HUDEP-2 (cell line): Measurements from ENCODE around the gene ZFP36L1.

Source experiments
- DNase-seq, 76 experiments: peaks; one replicate each; lab custom pipeline; 2025; ENCODE audit not compliant: unreplicated experiment in 76 of 76; lab: John Stamatoyannopoulos, UW

The ZFP36L1 gene

DNA sequence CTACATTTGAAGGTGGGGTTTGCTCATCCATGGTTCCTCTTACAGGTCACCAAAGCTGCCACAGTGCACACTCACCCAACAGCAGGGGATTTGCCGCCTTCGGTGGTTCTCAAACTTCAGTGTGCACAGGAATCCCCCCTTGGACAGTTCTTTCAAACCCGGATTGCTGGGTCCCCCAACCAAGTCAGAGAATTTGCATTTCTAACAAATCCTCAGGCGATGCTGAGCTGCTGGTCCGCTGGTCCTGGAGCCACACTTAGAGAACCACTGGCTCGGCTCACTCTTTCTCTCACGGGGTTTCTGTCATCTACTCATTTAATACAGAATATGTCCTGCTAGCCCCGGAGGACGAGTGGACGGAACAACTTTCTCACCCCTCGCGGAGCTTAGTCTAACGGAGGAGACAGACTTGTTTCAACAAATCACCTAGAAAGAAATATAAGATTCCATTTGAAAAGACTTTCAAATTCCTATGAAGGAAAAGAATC lies 24.1 kb upstream of the ZFP36L1 start:
- no peak for DNase-seq

DNA sequence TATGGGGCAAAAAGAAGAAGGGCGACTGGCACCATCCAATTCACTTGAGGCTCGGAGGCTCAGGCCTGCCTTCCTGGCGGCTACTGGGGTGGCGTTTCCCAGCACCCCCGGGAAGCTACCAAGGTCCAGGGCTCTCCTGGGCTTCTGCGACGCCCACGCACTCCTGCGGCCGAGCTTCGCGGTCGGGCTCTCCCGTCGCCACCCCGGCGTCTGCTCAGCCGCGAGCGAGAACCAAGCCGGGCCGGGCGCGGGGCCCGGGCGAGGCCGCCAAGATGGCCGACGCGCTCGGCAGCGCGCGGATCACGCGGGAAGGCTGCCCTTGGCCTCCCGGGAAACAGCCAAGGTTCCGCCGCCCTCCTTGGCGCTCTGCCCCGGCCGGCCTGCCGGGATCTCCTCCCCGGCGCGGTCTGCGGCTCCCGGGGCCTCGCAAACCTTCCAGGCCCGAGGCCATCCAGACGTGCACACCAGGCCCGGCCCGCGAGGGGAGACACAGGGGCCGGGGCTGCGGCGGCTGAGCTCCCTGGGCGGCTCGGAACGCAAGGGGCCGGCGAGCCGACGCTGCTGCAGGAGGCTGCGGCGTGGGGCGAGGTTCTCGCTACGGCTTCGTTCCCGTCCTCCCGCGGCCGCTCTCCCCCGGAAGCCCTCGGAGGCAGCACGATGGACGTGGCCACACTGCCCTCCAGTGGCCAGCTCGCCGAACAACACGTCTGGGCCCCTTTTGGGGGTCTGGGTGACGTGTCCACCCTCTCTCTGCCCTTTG lies 23.5 kb upstream of the ZFP36L1 start:
- DNase-seq, result peak in 73 of 76 experiments; percentile 14 to 96 (median 77)

DNA sequence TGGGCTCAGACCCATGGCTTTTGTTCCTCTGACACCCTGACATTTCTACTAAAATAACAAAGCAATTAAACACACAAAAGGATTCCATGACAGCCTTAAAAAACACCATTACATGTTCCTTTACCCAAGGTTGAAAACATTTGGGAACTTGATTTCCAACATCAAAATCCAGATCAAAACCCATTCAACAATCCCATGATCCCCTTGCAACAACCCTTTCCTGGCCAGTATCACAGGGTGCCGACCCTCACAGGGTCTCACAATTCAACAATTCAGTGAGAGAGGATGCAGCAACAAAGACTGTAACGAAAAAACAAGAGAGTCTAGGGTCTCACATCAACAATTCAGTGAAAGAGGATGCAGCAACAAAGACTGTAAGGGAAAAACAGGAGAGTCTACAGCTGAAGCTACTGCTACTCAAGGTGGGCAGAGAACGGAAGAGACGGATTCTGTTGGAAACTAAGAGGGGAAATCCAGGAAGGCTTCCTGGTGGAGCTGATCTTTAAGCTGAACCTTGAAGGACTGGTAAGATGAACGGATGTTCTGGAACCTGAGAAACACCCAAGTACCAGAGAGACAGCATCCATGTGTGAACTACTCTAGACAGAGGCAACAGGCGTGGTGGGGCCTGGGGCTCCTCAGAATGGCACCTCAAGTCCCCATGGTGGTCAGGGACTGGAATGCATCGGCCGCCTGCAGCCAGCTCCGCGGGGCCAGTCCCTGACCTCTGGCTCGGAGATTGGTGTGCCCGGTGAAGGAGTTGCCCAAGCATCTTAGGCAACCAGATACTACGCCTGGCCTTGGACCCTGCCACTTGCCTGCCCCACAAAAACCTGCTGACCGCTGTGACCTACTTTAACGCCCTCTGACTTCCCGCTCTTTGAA lies 22.7 kb upstream of the ZFP36L1 start:
- DNase-seq, result peak in 6 of 76 experiments; percentile 26 to 65 (median 45)

- DNase-seq, result peak in 1 of 76 experiments; percentile 9
Observed at GRCh38 chr14:68814539-68815297, 21.9 kb upstream of the ZFP36L1 start.

GRCh38 chr14:68814238-68814538 lies 21.3 kb upstream of the ZFP36L1 start:
- no peak for DNase-seq

GRCh38 chr14:68813318-68813838 lies 20.5 kb upstream of the ZFP36L1 start:
- DNase-seq, result no peak

- DNase-seq, result no peak
Observed at GRCh38 chr14:68811171-68811570, 18.3 kb upstream of the ZFP36L1 start.

DNA sequence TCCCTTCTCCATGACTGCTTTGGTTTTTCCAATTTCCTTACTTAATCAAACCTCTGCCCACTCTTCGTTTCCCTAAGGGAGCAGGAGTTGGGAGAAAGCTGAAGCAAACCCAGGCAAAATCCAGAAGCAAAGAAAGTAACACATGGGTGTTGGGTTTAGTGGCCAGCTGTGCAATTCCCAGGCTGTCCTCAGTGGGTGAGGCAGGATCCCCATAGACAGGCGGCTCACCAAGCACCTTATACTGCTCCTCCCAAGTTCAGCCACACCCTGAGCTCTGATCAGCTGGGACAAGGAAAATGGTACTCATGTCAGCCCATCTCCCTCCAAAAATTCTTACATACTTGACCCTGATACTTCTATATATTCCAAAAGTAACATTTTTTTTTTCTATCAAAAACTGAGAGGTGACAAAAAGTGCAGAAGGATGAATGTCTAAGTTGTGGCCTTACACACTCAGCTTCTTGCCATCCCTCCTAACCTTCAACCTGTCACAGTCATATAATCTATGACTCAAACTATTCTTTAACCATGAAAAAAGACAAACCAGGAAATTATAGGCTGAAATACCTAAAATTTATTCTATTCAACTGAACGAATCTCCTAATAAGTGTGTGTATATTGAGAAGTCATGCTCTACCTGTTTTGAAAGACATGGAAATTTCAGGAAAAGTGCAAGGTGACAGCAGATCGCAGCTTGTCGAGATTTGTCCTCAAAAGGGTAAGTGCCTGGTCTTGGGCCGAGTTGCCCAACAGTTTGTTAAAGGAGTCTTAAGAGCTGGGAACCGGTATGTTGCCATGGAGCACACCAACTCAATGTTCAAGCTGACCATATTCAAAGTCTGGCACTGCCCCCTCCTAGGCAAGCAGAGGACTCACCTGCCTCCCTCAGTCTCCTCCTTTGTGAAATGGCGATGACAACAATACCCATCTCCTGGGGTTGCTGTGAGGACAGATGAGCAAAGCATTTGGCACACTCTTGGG lies 17.6 kb upstream of the ZFP36L1 start:
- no peak for DNase-seq

GRCh38 chr14:68809524-68809923 lies 16.7 kb upstream of the ZFP36L1 start:
- no peak for DNase-seq

DNA sequence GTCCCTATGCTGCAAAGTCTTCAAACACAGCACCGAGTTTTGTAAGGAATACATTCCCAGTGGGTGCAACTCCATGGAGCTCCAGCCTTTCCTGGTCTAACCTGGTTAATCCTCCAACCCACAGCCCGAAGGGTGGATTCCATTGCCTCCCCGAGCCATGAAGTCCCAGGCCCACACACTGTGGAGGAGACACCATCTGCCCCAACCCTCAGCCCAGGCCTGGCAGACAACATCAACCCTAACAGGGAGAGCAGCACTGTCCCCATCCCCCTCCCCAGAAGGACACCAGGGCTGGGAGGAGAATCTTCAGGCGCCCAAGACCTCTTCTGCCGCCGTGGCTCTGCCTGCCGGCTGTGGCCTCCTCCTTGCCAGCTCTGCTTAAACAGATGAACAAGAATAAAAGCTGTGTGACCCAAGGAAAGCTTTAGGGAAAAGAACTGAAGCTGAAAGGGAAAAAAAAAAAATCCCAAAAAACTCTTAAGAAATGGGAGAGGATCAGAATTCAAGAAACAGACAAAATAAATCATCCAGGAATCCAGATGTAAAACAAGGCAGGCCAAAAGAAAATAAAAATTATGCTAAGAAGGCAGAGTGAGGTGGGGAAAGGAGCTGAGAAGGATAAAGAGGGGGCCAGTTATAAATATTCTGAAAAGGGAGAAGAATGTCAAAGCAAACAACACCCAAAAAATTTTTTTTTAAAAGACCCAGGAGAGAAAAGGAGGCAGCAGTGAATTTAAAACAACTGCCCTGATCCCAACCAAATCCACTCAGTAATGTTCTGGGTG lies 16.0 kb upstream of the ZFP36L1 start:
- no peak for DNase-seq

DNA sequence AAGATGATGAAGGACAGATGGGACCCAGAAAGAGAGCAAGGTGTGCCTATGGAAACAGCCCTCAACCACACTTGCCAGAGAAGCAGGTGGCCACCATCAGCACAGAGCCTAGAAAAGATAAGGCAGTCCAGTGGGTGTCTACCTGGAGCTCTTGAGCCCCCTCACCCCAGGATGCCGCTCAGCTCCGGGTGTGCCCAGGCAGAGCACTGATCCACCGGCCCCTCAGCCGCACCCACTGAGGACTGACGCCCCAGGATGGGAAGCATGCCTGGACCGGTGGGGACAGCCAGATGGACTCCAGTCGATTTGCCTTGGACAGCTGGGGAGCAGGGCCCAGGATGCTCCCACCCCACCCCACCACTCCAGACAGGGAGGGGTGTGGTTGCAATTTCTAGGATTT lies 15.1 kb upstream of the ZFP36L1 start:
- no peak for DNase-seq

DNA sequence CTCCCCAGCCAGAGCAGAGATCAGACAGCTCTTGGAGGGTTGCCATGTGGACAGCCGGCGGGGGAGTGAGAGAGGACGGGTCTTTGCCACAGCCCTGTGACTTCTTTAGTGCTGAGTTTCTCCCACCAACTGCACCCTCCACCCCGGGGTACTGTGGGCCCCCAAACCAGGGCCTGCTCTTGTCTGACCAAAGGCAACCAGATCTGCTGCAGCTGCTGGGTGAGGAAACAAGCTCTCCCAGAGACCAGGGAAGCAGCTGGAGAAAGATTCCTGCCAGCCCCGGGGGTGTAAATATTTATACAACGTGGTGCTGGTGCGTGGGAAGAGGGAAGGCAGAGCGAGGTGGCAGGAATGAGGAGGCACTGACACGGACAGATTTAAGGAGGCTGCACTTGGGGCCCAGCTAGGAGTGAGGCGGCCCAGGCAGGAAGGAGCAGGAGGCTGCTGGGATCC lies 14.3 kb upstream of the ZFP36L1 start:
- peak in 63 of 76 experiments; percentile 3 to 80 (median 52) for DNase-seq

GRCh38 chr14:68806526-68807147 lies 13.8 kb upstream of the ZFP36L1 start:
- DNase-seq, result peak in 3 of 76 experiments; percentile 27 to 63 (median 59)

- no peak for DNase-seq
Observed at GRCh38 chr14:68805414-68805813, 12.5 kb upstream of the ZFP36L1 start.

DNA sequence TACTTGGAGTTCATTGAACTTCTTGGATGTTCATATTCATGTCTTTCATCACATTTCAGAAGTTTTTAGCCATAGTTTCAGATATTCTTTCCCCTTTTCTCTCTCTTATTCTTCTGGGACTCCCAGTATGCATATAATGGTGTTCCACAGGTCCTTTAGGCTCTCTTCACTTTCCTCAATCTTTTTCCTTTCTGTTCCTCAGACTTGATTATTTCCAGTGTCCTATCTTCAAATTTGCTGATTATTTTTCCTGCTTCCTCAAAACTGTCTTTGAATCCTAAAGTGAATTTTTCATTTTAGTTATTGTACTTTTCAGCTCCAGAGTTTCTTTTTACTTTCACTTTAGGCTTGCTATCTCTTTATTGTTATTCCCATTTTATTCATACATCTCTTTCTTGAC lies 8.8 kb upstream of the ZFP36L1 start:
- no peak for DNase-seq

- DNase-seq, result no peak
Observed at GRCh38 chr14:68800953-68801352, 8.1 kb upstream of the ZFP36L1 start.

GRCh38 chr14:68800390-68800789 lies 7.5 kb upstream of the ZFP36L1 start:
- DNase-seq, result peak in 1 of 76 experiments; percentile 18

- DNase-seq, result no peak
Observed at GRCh38 chr14:68798621-68799020, 5.8 kb upstream of the ZFP36L1 start.
